HG03108 (cell line): ENCODE data around the gene CACNA2D3.

Source experiments
- ATAC-seq: cut with Tn5 transposase; IDR thresholded peaks from one replicate; pipeline ENCODE4 v1.9.1; 2021; ENCODE audit warnings: moderate library complexity; ENCODE audit not compliant: unreplicated experiment

The CACNA2D3 gene

DNA sequence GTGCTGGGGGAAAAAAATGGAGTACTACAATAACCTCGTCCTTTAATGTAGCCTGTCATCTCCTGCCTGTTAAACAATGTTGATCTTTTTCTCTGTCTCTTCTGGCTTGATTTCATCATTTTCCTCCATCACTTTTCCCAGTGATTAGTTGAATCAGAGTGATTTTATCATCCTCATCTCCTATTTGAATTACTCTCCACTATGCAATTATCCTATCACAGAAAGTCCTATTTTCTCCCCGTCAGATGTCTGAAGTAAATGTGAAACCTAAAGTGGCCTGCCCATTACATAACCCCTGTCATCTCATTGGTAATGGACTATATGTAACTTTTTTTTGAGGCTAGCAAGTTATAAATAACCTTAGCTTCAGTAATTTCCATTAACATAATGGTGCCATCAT is 201.8 kb downstream of the CACNA2D3 start:
- ATAC-seq = no peak

DNA sequence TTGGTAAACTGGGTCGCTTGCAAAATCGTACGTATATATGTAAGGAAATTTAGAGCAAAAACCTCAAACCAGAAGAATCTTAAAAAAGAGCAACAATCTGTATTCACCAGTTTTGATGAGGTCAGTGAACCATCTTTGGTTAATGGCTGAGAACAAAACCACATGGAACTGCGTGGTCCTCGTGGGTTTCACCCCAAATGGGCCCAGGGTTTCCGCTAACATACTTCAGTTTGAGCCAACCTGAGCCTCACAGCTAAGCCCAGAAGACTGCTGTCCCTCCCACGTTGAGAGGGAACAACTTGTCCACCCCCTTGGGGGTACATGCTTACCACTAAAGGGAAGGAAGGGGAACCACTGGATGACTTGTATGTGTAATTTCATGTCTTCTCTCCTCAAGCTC is 204.6 kb downstream of the CACNA2D3 start:
- no peak for ATAC-seq

- ATAC-seq = no peak
Observed at GRCh38 chr3:54331341-54331740, 209.0 kb downstream of the CACNA2D3 start.

DNA sequence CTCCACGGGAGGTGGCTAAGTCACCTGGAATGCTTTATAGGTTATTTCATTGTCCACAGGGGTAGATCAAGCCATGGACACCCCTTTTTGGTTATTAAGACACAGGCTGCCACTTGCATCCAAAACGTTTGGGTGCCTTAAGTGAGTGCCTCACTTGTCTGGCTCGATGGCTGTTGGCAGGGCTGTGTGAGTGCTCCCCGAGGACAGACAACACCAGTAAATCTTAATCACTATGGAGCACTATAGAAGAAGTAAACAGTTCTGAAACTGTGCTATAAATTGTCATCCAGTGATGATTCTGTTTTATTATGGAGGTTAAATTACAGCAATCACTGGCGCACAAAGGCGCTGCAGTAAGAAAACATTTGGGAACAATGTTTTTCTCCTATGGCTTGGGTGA is 215.5 kb downstream of the CACNA2D3 start:
- ATAC-seq = no peak

DNA sequence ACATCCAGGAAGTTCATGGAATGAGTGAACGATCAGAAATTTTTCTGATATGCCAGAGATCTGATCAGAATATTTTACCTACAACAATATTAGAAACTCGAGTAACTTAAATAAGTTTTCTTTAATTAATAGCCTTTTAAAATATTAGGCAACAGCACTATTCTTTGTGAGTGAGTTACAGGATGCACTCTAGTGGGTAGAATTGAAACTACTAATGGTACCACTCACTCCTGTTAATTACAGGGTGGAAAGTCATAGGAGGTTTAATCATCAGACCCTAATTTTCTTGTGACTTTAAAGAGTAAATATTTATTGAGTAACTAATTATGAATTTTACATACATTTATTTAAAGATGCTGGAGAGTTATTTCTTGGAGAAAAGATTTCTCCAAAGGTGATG is 217.3 kb downstream of the CACNA2D3 start:
- ATAC-seq = no peak

DNA sequence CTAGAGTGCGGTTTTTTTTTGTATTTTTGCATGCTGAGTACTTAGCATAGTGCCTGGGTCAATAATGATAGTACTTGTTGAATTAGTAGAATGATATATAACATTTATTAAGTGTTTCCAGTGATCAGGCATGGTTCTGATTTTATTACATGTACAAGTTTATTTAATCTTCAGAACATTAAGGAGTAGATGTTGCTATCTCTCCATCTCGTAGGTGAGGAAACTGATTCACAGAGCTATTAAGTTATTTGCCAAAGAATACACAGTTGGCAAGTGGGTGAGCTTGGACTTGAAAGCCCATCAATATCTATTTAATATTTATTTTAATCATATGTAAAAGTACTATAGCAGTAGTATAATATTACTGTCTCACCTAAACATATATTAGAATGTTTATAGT is 219.5 kb downstream of the CACNA2D3 start:
- no peak for ATAC-seq

GRCh38 chr3:54342676-54343075 is 220.3 kb downstream of the CACNA2D3 start:
- no peak for ATAC-seq

DNA sequence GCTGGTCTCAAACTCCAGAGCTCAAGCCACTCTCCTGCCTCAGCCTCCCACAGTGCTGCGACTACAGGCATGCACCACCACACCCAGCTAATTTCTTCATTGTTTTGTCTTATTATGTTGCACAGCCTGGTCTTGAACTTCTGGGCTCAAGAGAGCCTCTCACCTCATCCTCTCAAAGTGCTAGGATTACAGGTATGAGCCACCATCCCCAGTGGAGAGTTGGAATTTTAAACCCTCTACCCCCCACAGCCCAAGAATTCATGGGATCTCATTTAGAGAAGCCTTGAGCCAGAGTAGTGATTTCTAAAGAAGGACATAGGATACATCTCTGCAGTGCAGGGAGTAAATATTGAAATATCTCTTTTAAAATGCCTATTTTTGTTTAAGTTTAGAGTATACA is 221.1 kb downstream of the CACNA2D3 start:
- ATAC-seq = no peak

DNA sequence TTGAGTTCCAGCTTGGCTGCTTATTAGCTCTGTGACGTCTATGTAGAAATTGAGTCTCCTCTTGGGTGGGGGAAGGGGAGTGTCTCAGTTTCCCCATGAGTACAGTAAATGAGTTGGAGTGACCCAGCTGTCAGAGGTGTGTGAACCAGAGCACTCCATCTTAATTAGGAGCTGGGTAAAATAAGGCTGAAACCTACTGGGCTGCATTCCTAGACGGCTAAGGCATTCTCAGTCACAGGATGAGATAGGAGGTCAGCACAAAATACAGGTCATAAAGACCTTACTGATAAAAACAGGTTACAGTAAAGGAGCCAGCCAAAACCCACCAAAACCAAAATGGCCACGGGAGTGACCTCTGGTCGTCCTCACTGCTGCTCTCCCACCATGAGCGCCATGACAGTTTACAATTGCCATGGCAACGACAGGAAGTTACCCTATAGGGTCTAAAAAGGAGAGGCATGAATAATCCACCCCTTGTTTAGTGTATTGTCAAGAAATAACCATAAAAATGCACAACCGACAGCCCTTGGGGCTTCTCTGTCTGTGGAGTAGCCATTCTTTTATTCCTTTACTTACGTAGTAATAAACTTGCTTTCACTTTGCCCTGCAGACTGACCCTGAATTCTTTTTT is 222.4 kb downstream of the CACNA2D3 start:
- no peak for ATAC-seq

DNA sequence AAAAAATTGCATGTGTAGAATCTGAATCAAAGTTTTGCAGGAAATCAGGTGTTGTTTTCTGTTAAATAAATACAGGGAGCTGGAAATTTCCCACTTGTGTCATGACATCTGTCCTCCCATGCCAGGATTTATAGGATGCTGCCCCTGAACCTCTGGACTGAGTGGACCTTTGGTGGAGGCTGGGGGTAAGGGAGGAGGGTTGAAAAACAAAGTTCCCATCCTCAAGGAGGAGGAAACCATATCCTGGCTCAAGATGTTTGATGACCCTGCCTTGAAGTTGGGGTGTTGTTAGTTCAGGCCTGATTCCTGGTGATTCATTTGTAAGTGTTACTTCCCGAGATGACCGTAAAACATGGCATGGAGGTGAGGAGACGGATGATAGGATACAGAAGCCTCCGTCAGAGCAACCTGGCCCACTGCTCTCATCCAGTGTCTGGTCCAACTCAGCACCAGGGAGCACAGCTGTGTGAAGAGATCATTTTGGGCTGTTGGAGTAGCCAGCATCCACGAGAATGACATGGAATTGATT is 223.6 kb downstream of the CACNA2D3 start:
- no peak for ATAC-seq

DNA sequence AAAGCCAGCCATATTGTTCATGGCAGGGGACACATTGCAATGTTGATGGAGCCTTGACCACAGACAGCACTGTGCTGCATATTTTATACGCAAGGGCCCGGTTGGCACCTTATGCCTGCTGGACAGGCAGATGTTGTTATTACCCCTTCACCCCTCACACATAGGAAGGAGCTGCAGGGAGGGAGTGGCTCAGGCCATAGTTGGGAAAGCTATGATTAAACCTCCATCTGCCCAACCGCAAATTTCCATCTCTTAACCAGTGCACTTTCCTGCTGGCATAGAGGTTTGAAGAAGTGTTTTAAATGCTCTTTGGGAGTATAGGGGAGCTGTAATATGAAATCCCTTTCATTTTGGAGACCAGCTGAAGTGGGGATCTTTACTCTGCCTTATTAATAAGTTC is 224.7 kb downstream of the CACNA2D3 start:
- ATAC-seq = no peak

DNA sequence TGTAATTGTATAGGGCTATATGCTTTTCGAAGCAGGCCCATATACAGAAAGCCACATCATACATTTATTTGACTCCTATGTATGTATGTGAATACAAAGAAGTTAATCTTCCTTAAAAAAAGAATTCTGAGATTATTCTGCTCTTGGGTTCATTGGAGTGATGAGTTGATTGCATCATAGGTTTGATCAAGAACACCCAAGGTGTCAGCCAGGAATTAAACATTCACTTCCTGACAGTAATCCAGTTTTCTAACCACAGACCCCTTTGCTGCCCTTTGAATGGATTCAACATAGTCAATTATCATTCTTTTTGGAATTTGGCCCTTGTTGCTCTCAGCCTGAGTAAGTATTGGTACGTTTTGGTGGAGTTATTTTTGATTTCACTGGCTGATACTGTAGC is 225.6 kb downstream of the CACNA2D3 start:
- no peak for ATAC-seq

DNA sequence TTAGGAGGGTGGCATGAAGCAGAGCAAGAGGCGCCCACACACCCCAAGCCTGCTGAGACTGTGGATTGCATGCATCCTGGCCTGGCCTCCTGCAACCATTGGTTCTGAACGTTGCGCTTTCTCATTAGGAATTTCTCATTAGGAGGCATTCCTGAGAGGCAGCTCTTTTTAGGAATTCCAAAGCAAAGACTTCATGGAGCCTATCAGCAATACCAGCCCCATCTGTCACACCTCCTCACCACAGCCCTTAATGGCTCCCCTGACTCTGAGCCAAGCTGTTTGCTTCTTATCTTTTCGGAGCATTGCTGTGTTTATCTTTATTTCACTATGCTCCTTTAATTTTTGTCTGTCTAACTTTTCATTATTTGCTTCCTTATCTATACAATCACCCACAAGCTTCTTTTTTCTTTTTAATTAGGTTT is 226.9 kb downstream of the CACNA2D3 start:
- ATAC-seq = no peak

DNA sequence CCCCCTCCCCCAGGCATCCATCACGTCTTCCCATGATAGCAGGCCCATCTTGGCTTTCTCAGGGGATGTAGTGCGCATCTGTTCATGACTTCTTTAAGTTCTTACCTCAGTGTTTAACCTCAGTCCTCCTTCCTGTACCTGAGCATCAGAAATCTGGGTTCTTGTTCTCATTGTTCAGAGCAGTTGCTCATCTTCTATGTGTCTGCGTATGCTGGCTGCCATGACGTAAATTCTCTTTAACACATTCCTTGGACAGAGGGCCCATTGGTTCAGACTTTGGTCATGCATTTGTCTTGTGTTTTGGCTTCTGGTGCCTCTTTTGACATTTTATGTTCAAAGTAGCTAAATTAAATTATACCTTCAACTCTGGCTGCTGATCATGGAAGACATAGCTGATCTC is 227.3 kb downstream of the CACNA2D3 start:
- ATAC-seq = no peak

DNA sequence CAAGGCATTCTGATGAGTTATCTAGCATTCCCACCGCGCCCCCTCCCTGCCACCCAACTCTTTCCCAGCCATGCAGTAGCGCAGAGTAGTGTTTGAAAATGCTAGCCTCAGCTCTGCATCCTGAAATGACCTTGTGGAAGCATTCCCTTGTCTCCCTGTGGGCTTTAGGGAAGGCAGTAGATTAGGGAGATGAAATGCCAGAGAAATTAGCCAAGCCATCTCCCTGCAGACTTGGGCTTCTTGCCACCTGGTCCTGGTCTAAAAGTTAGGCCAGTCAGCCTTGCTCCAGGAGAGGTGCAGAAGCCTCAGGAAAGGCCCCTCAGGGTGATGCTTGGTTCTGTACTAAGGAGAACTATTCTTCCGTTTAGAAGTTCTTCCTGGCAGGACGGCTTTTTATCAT is 231.2 kb downstream of the CACNA2D3 start:
- ATAC-seq = no peak

DNA sequence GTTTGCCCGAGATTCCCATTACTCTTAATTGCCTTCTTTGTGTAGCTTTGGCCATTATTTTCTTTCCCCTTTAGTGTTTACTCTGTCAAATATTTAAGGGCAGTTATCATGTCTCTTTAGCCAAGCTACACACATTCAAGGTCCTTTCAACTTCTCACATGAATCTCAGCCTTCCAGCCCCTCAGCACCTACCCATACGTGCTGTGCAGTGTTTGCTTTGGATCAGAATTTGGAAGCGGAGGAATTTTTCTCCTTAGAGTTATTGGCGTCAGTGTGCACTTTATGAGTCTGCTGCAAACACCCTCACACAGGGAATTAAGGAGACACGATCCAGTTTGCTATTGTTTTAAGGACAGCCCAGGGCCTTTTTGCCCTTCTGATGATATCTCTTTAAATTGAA is 231.6 kb downstream of the CACNA2D3 start:
- no peak for ATAC-seq

GRCh38 chr3:54355800-54356199 is 233.4 kb downstream of the CACNA2D3 start:
- ATAC-seq = no peak

GRCh38 chr3:54356261-54357045 is 234.1 kb downstream of the CACNA2D3 start:
- no peak for ATAC-seq

GRCh38 chr3:54357301-54357700 is 234.9 kb downstream of the CACNA2D3 start:
- no peak for ATAC-seq

DNA sequence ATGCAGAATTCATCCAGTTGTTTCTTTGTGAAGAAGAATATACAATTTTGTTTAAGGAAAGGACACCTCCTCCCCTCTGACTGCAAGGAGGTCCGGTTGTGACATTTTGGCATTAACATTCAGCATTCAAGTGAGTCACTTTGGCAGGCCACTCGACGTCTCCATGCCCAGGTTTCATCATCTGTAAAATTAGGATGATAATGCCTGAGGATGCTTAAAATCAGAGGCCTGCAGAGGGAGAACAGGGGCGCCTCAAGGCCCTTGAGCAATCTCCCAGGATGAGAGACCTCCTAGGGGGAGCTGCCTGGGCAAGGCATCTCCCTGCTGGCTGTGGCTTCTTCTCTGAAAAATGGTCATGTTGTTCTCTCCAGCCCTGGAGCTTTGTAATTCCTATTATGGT is 236.0 kb downstream of the CACNA2D3 start:
- no peak for ATAC-seq

- no peak for ATAC-seq
Observed at GRCh38 chr3:54358969-54359694, 236.8 kb downstream of the CACNA2D3 start.

DNA sequence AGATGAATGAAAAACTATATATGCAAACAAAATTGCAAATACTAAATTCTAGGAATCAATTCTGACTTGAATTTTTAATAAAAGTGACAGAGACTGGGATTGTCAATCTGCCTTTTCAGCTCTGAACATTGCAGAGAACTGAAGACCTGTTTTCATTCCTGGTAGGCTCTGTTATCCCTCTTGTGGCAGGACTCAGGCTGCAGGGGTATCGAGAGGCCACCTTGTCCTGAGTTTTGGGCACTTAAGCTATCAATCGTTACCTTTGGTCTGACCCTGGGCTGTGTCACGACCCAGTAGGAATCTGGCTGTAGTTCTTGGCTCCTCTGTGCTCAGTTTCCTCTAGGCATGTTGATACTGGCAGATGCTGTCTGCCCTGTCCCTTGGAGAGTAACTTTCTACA is 238.0 kb downstream of the CACNA2D3 start:
- ATAC-seq = no peak
